ENCODE results near the gene KIF2C. TPM values are rescaled to one million over a fixed set of nuclear protein-coding genes. Genes with fewer than 3 reads are reported as not detected.

The KIF2C gene
- total RNA-seq, 1 donor from 2014 or later = 88.7 TPM

- Mint-ChIP-seq H3K36me3 (ENCODE audit: low read depth) (peaks cover 5% of the 10 kb centered on the region), H3K27me3 (ENCODE audit: low read depth) (peaks cover 6% of the 10 kb centered on the region), H3K4me3 (no peak overlapping the region), H3K27ac (ENCODE audit: unreplicated experiment) (no peak overlapping the region), H3K9me3 (peaks cover 9% of the 10 kb centered on the region), H3K4me1 (peaks cover 16% of the 10 kb centered on the region)
- no peak for DNase-seq (ENCODE audit: low read depth, low spot score)
- TF ChIP-seq CTCF (conservative IDR thresholded peaks at IDR 0.05) = no peak
Measured at GRCh38 chr1:44705470-44705869, 34.2 kb upstream of the KIF2C start.

- Mint-ChIP-seq H3K36me3 (ENCODE audit: low read depth) (peaks cover 5% of the 10 kb centered on the region), H3K27me3 (ENCODE audit: low read depth) (peaks cover 10% of the 10 kb centered on the region), H3K4me1 (peaks cover 12% of the 10 kb centered on the region), H3K9me3 (peaks cover 12% of the 10 kb centered on the region), H3K27ac (ENCODE audit: unreplicated experiment) (peak overlapping the region; percentile 29), H3K4me3 (no peak overlapping the region)
- TF ChIP-seq CTCF (conservative IDR thresholded peaks at IDR 0.05) = no peak
- DNase-seq (ENCODE audit: low read depth, low spot score) = no peak
Measured at GRCh38 chr1:44705938-44706337, 33.7 kb upstream of the KIF2C start.

GRCh38 chr1:44707112-44707881, 32.3 kb upstream of the KIF2C start:
- TF ChIP-seq CTCF (conservative IDR thresholded peaks at IDR 0.05) = no peak
- Mint-ChIP-seq H3K9me3 (peaks cover 12% of the 10 kb centered on the region), H3K4me3 (no peak overlapping the region), H3K36me3 (ENCODE audit: low read depth) (peaks cover 5% of the 10 kb centered on the region), H3K27me3 (ENCODE audit: low read depth) (peaks cover 10% of the 10 kb centered on the region), H3K27ac (ENCODE audit: unreplicated experiment) (no peak overlapping the region), H3K4me1 (peaks cover 6% of the 10 kb centered on the region)
- no peak for DNase-seq (ENCODE audit: low read depth, low spot score)

GRCh38 chr1:44707959-44708831, 31.4 kb upstream of the KIF2C start:
- H3K36me3 Mint-ChIP-seq (ENCODE audit: low read depth) = peaks cover 5% of the 10 kb centered on the region
- TF ChIP-seq CTCF (conservative IDR thresholded peaks at IDR 0.05) = peak; percentile 55
- H3K27me3 Mint-ChIP-seq (ENCODE audit: low read depth) = peaks cover 10% of the 10 kb centered on the region
- H3K9me3 Mint-ChIP-seq = peaks cover 12% of the 10 kb centered on the region
- DNase-seq (ENCODE audit: low read depth, low spot score) = no peak
- no peak overlapping the region for H3K27ac Mint-ChIP-seq (ENCODE audit: unreplicated experiment)
- H3K4me3 Mint-ChIP-seq = no peak overlapping the region
- peaks cover 6% of the 10 kb centered on the region for H3K4me1 Mint-ChIP-seq

GRCh38 chr1:44713321-44713781, 26.3 kb upstream of the KIF2C start:
- peaks cover 8% of the 10 kb centered on the region for H3K9me3 Mint-ChIP-seq
- no peak for DNase-seq (ENCODE audit: low read depth, low spot score)
- no peak for TF ChIP-seq CTCF (conservative IDR thresholded peaks at IDR 0.05)
- peaks cover 11% of the 10 kb centered on the region for H3K4me1 Mint-ChIP-seq
- H3K27ac Mint-ChIP-seq (ENCODE audit: unreplicated experiment) = no peak overlapping the region
- no peak overlapping the region for H3K4me3 Mint-ChIP-seq
- peaks cover 3% of the 10 kb centered on the region for H3K36me3 Mint-ChIP-seq (ENCODE audit: low read depth)
- peaks cover 10% of the 10 kb centered on the region for H3K27me3 Mint-ChIP-seq (ENCODE audit: low read depth)

All from neural crest cell (in vitro differentiated cells).